NCI-H1930 (cell line): ENCODE data around the gene CCDC179.

Source experiments
- DNase-seq, 2 experiments: peaks; one replicate each; lab custom pipeline; 2025; lab: John Stamatoyannopoulos, UW

The CCDC179 gene

DNA sequence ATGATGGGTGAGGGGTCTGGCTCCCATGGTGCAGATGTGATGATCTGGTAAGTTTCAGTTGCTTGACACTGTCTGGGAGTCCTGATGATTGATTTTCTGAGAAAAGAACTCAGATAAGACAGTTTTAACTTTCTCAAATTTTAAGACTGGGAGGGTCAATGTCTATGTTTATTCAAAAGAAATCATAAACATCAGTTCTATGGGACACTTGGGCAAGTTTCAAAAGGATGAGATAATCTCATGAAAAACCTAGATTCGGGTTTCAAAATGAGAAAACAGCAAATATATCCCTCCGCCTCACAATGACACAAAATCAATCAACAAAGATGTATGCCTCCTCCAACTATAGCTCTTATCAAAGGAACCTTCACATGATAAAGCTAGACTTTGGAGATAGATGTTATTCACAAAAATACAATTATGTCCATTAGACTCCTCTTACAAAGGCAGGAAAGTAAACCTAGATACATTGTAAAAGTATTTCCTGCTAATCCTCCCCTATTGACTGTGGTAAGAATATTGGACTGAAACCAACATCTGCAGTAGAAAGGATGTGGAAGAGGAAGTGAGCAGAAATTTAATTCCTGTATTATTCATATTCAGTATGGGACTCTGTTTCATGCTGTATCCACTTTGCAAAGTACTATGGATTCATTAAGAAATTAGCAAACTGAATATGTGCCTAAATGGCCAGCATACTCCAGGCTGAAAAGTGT is 52.3 kb downstream of the CCDC179 start:
- no peak for DNase-seq

DNA sequence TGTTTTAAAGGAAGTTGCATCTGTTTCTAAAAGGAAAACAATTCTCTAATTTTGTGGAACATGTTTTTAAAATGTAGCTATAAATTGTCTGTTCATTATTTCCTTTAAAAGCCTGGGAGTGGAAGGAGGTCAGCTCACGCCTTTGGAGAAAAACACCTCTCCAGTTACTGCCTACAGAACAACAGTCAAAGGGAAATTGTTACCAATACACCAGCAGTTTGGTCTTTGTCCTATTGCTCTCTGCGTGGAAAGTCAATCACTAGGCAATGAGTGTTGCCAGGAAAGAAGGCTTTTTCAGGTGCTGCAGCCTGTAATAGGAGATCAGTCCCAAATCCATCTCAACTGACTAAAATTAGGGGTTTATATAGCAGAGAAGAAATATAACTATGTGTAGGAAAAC is 52.9 kb downstream of the CCDC179 start:
- no peak for DNase-seq

DNA sequence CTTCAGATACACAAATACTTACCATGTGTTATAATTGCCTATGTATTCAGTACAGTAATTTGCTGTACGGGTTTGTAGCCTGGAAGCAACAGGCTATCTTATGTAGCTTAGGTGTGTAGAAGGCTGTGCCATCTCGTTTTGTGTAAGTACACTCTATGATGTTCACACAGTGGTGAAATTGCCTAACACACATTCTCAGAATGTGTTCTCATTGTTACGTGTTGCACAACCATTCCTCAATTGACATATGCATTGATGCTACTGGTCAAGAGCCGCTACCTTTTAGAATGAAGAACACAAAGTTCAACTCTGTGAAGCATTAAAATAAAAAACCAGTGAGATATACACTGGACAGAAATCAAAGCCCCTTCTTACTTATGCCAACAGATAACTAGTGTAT is 57.4 kb downstream of the CCDC179 start:
- no peak for DNase-seq

DNA sequence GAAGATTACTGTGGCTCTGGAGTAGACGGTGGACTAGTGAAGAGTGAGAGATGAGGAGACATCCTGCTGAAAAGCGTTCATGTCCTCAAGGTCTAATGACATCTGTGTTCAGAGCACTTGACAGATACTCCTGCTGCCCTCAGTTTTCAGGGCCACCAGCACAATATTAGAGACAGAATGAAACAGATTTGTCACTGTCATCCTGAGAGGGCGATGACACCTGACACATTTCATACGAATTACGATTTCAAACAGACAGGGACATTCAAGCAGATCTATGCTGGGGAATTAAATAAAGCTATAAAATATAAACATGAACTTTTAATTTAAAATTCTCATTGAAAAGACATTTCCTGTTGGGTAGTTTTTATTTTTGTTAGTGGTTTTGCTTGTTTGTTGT is 59.8 kb downstream of the CCDC179 start:
- no peak for DNase-seq

DNA sequence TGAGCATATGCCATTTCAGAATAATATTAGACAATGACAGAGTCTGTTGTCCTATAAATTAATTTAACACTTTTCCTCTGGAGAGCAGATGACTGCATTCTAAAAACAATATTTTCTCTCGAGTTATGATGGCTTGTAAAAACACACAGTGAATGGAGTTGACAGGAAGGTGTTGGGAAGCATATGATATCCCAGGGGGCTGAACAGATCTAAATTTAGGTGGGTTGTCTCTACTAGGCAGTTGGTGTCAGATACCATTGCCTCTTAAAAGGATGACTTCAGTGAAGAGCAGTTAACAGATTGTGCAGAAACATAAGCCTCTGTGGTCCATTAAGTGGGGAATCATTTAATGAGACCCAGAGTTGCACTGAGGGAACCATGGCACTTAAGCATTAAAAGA is 61.4 kb downstream of the CCDC179 start:
- DNase-seq: no peak

DNA sequence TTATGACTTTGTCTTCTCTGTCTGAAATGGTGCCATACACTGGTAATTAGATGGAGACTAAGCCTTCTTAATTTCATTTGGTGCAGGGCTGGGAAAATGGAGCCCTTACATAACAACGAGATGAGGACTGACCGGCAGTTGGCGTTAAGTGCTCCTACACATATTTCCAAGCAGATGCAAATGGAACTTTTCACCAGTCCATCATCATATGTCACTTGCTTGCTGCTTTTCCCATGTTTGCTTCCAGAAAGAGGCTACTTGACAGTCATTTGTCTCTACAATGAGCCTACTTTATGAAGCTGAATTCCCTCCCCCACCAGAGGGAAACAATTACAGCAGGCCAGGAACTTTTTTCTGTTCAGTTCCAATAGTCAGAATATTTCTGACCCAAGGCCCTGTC is 63.2 kb downstream of the CCDC179 start:
- DNase-seq: no peak
